Transverse colon (tissue), 3 donors: ENCODE data around the gene RYR3.

Source experiments
- EP300 ChIP-seq: sonication (generic); formaldehyde crosslinking; IDR thresholded peaks from one replicate; pipeline ENCODE4 v1.6.1; 2017; ENCODE audit warnings: antibody characterized with exemption, low read depth
- POLR2A ChIP-seq: fragments of 450-650 bp; IDR thresholded peaks from one replicate; pipeline ENCODE4 v1.6.1; 2016; ENCODE audit warnings: antibody characterized with exemption, mild to moderate bottlenecking, moderate library complexity
- TF ChIP-seq, protein P1 (sequence below), 5 experiments: fragments of 200-600 bp in 3 of 5; fragments of 450-650 bp in 2 of 5; sonication (generic) in 3 of 5; IDR thresholded peaks; 1 replicate in 2 of 5; 2 replicates in 3 of 5; pipeline ENCODE4 v1.5.1; 2016 to 2017; ENCODE audit warnings: antibody characterized with exemption in 5 of 5, inconsistent platforms in 3 of 5, mild to moderate bottlenecking in 2 of 5, moderate library complexity in 1 of 5

DNA sequence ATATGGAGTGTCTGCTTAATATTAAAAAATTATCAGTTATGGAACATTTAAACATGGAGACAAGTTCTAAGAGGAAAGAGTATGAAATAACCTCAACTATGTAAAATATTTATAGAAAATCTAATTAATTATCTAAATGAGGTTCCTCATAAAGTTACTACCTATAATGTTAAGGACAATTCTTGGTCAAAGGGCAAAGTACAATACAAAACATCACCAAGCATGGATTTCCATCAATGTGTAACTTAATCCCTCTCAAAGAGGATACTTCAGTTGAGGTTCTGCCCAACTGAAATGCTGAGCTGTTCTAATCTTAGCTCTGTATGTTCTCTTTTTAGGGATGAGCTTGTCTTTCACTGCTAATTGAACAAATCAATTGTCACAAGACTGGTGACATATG lies 601.6 kb downstream of the RYR3 start:
- TF ChIP-seq, protein P1, sequence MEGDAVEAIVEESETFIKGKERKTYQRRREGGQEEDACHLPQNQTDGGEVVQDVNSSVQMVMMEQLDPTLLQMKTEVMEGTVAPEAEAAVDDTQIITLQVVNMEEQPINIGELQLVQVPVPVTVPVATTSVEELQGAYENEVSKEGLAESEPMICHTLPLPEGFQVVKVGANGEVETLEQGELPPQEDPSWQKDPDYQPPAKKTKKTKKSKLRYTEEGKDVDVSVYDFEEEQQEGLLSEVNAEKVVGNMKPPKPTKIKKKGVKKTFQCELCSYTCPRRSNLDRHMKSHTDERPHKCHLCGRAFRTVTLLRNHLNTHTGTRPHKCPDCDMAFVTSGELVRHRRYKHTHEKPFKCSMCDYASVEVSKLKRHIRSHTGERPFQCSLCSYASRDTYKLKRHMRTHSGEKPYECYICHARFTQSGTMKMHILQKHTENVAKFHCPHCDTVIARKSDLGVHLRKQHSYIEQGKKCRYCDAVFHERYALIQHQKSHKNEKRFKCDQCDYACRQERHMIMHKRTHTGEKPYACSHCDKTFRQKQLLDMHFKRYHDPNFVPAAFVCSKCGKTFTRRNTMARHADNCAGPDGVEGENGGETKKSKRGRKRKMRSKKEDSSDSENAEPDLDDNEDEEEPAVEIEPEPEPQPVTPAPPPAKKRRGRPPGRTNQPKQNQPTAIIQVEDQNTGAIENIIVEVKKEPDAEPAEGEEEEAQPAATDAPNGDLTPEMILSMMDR (IDR thresholded peaks at IDR 0.05), result no peak
- TF ChIP-seq POLR2A (no peak), EP300 (no peak)
